Brain microvascular endothelial cell (primary cell): Measurements from ENCODE around the gene ARHGAP15.
A peak's percentile ranks its signal among the peaks of the same experiment; 100 is the strongest.

Experiments
- DNase-seq: peaks from one replicate; pipeline ENCODE4 v3.0.0-alpha.2; 2020
- H3K27ac ChIP-seq: fragments of 250-450 bp; sonication (Bioruptor Pico); 2 replicates; pipeline ENCODE4 v1.5.1; 2020; ENCODE audit warnings: mild to moderate bottlenecking, moderate library complexity
- H3K27me3 ChIP-seq: fragments of 250-450 bp; sonication (Bioruptor Pico); replicated peaks from 2 replicates; pipeline ENCODE4 v1.5.1; 2020; ENCODE audit warnings: mild to moderate bottlenecking
- H3K36me3 ChIP-seq: fragments of 250-450 bp; sonication (Bioruptor Pico); replicated peaks from 2 replicates; pipeline ENCODE4 v1.5.1; 2020; ENCODE audit warnings: mild to moderate bottlenecking
- H3K4me3 ChIP-seq: 2 replicates; pipeline ENCODE4 v1.5.1; 2011; ENCODE audit warnings: low read depth, mild to moderate bottlenecking, control low read depth, low read length, moderate library complexity
- in situ Hi-C: cut with HindIII; loops from 2 replicates; pipeline ENCODE4 v1.10.0; 2017; ENCODE audit warnings: low sequenced_read_pairs, low pct_ligation_motif_present
- TF ChIP-seq, protein P1 (sequence below): IDR thresholded peaks from 2 replicates; pipeline ENCODE4 v1.5.1; 2011; ENCODE audit warnings: low read depth, mild to moderate bottlenecking, moderate library complexity, low read length, control low read depth, inconsistent platforms; ENCODE audit errors: missing control alignments

The ARHGAP15 gene

GRCh38 chr2:143710196-143710595 is 581.0 kb downstream of the ARHGAP15 start:
- Histone ChIP-seq H3K36me3 (no peaks in the 10 kb centered on the region), H3K27me3 (no peaks in the 10 kb centered on the region), H3K4me3 (no peak overlapping the region), H3K27ac (no peak overlapping the region)
- no peak for DNase-seq
- in situ Hi-C loops, result no loop called here
- TF ChIP-seq, protein P1, sequence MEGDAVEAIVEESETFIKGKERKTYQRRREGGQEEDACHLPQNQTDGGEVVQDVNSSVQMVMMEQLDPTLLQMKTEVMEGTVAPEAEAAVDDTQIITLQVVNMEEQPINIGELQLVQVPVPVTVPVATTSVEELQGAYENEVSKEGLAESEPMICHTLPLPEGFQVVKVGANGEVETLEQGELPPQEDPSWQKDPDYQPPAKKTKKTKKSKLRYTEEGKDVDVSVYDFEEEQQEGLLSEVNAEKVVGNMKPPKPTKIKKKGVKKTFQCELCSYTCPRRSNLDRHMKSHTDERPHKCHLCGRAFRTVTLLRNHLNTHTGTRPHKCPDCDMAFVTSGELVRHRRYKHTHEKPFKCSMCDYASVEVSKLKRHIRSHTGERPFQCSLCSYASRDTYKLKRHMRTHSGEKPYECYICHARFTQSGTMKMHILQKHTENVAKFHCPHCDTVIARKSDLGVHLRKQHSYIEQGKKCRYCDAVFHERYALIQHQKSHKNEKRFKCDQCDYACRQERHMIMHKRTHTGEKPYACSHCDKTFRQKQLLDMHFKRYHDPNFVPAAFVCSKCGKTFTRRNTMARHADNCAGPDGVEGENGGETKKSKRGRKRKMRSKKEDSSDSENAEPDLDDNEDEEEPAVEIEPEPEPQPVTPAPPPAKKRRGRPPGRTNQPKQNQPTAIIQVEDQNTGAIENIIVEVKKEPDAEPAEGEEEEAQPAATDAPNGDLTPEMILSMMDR, result no peak

- Histone ChIP-seq H3K36me3 (no peaks in the 10 kb centered on the region), H3K27me3 (no peaks in the 10 kb centered on the region), H3K27ac (no peak overlapping the region), H3K4me3 (no peak overlapping the region)
- TF ChIP-seq, protein P1, result no peak
- no peak for DNase-seq
- in situ Hi-C loops, result no loop called here
Measured at GRCh38 chr2:143710879-143711278, 581.7 kb downstream of the ARHGAP15 start.

DNA sequence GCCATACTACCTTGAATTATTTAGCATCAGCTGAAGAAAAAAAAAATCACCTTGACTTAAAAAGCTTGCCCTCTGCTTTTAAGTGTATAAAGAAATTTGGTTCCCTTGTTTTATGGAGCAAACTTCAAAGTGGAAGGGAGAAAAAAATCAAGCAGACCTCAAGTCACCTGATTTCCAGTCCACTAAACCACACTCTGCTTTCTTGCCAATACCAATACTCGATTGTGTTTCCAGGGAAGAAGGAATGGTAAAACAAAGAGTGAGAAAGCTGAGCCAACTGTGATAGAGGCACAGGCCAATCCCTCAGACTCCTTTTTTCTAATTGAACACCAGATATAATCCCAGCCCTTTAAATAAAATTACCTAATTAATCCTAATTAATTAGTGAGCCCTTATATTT is 587.3 kb downstream of the ARHGAP15 start:
- Histone ChIP-seq H3K36me3 (no peaks in the 10 kb centered on the region), H3K27ac (no peak overlapping the region), H3K4me3 (no peak overlapping the region), H3K27me3 (no peaks in the 10 kb centered on the region)
- DNase-seq, result no peak
- TF ChIP-seq, protein P1, result no peak
- in situ Hi-C loops, result no loop called here

DNA sequence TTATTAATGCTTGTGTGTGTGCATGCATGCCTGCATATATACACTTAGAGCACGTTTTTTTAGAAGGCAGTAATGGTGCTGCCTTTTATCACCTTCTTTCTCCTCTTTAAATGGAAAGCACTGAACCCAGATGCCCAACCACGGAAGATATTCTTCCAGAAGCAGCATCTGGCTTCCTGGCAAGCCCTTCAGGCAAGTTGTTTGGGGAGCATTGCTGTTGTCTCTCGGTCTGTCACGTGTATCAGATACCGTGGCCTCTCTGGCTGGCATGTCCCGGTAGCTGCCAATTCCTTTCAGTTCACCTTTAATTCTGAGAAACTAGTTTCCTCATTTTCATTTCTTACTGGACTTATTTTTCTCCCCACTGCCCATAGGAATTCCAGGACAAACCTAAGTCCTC is 587.8 kb downstream of the ARHGAP15 start:
- no peak overlapping the region for H3K27ac ChIP-seq
- no peaks in the 10 kb centered on the region for H3K27me3 ChIP-seq
- peak overlapping the region; percentile 1 for H3K4me3 ChIP-seq
- DNase-seq, result no peak
- H3K36me3 ChIP-seq, result no peaks in the 10 kb centered on the region
- in situ Hi-C loops, result no loop called here
- TF ChIP-seq, protein P1, result no peak

GRCh38 chr2:143717536-143718168 is 588.4 kb downstream of the ARHGAP15 start:
- no peaks in the 10 kb centered on the region for H3K27me3 ChIP-seq
- no peak overlapping the region for H3K27ac ChIP-seq
- in situ Hi-C loops, result no loop called here
- TF ChIP-seq, protein P1, result no peak
- peak overlapping the region; percentile 1 for H3K4me3 ChIP-seq
- DNase-seq, result no peak
- no peaks in the 10 kb centered on the region for H3K36me3 ChIP-seq

GRCh38 chr2:143718745-143719144 is 589.5 kb downstream of the ARHGAP15 start:
- H3K27ac ChIP-seq, result no peak overlapping the region
- no peak overlapping the region for H3K4me3 ChIP-seq
- no peaks in the 10 kb centered on the region for H3K36me3 ChIP-seq
- no peak for DNase-seq
- TF ChIP-seq, protein P1, result no peak
- in situ Hi-C loops, result no loop called here
- H3K27me3 ChIP-seq, result no peaks in the 10 kb centered on the region
